VCaP (cell line): ENCODE measurements around the gene SLC26A8.
"Not testable (repeated sequence)": the region's sequence is repeated elsewhere in the genome, so short reads cannot be mapped to it uniquely, and the experiment has no call there.

Experiments
- H3K27ac ChIP-seq: fragments of 450-650 bp; 2 replicates; pipeline ENCODE4 v1.5.1; 2017
- TF ChIP-seq, protein P1 (sequence below): fragments of 450-650 bp; conservative IDR thresholded peaks from 2 replicates; pipeline ENCODE4 v1.5.1; 2017; ENCODE audit warnings: mild to moderate bottlenecking, moderate library complexity

Gene SLC26A8

DNA sequence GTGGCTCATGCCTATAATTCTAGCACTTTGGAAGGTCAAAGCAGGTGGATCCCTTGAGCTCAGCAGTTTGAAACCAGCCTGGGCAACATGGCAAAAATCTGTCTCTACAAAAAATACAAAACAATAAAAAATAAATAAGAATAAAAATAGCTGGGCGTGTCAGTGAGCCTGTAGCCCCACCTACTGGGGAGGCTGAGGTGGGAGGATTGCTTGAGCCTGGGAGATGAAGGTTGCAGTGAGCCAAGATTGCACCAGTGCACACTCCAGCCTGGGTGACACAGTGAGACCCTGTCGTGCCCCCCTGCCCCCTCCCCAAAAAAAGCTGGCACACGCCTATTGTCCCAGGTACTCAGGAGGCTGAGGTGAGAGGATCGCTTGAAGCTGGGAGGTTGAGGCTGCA is 68.5 kb downstream of the SLC26A8 start:
- no peak overlapping the region for H3K27ac ChIP-seq
- TF ChIP-seq, protein P1, sequence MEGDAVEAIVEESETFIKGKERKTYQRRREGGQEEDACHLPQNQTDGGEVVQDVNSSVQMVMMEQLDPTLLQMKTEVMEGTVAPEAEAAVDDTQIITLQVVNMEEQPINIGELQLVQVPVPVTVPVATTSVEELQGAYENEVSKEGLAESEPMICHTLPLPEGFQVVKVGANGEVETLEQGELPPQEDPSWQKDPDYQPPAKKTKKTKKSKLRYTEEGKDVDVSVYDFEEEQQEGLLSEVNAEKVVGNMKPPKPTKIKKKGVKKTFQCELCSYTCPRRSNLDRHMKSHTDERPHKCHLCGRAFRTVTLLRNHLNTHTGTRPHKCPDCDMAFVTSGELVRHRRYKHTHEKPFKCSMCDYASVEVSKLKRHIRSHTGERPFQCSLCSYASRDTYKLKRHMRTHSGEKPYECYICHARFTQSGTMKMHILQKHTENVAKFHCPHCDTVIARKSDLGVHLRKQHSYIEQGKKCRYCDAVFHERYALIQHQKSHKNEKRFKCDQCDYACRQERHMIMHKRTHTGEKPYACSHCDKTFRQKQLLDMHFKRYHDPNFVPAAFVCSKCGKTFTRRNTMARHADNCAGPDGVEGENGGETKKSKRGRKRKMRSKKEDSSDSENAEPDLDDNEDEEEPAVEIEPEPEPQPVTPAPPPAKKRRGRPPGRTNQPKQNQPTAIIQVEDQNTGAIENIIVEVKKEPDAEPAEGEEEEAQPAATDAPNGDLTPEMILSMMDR = peak; percentile 17; the same call in 1 of the 2 replicates

DNA sequence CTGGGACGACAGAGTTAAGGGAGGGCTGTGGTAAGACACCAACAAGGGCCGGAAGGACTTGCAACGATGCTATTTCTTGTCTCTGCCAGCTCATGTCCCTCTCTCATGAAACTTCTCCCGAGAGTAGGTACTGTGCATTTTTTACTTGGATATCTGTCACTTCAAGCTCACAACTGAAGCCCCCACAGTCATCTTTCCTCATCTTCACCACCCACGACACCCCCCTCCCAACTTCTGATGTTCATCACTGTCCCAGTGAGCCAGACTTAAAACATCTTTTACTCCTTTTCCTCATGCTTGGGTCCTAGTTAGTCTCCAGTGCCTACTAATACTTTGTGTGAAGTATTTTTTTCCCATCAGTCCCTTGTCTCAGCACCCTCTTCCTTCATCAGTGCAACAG is 68.9 kb downstream of the SLC26A8 start:
- TF ChIP-seq, protein P1 = no peak
- no peak overlapping the region for H3K27ac ChIP-seq

DNA sequence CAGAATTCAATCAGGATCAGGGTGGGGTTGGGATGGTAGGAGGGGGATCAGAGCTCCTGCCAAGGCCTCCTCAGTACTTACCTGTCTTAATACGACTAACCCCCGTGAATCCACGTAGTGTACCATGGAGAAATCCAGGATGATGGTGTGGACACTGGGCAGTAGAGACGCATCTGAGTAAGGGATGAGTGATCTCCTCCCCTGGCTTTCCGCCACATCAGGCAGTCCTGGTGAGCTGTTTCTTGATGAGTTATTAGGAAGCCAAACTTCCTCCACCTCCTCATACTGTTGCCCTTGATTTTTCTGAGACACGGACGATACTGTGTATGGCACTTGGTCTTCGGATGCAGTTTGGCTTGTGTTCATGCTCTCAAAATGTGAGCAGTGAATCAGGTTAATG is 69.4 kb downstream of the SLC26A8 start:
- no peak overlapping the region for H3K27ac ChIP-seq
- TF ChIP-seq, protein P1 = no peak

DNA sequence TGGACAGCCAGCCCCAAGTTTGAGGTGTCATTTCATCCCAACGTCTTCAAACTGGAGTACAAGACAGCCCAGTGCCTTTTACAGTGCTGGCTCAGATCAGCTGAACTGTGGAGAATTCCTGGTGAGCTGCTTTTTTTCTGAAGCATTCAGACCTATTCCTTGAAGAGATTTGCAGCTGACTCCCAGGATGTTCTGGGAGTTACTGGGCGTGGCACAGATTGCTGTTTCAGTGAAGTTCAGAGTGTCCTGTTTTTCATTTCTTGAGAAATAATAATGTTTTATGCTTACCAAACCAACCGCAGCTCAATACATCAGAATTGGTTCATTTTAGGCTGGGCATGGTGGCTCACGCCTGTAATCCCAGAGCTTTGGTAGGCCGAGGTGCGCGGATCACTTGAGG is 70.1 kb downstream of the SLC26A8 start:
- no peak overlapping the region for H3K27ac ChIP-seq
- TF ChIP-seq, protein P1 = no peak

DNA sequence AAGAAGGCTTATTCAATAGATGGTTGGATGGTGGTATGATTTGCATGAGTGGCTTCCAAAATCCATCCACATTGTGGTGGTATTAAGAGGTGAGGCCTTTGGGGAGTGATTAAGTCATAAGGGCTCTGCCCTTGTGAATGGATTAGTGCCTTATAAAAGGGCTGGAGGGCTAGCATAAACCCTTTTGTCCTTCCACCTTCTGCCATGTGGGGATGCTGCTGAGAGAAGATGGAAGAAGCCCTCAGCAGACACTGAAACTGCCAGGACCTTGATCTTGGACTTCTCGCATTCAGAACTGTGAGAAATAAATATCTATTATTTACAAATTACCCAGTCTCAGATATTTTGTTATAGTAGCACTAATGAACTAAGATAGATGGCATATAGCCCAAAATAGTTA is 75.7 kb downstream of the SLC26A8 start:
- TF ChIP-seq, protein P1 = peak; percentile 49

DNA sequence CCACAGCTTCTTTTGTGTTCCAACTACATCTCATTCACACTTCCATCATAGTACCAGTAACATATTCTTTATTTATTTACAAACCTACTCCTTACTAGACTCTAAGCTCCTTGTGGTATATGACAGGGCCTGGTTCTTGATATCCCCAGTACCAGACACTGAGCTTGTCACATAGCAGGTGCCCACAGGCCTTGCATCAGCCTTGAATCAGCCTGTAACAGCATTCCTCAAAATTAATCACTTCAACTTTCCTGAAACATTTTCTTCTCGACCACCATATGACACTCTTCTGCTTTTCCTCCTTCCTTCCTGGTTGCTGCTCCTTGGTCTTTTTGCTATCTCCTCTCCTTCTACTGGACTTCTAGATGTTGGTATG is 78.8 kb downstream of the SLC26A8 start:
- TF ChIP-seq, protein P1 = no peak
- no peak overlapping the region for H3K27ac ChIP-seq

More for the DNA sequence above, 75.7 kb downstream of the SLC26A8 start:
- no peak overlapping the region for H3K27ac ChIP-seq

DNA sequence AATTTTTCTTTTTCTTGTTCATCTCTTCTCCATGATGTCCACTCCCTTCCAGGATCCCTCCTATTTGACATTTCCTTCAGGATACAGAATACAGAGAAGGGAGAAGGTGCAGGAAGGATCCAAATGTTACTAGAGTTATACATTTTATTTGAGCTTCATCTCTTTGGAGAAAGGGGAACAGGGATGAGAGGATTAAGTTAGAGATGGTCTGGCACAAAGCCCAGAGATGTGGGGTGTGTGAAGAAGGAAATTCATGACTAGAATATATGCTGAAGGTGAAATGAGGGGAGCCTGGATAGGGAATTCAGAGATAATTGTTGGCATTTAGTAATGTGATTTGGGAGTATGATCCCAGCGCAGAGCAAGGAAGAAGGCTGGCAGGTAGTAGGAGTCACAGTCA is 81.1 kb downstream of the SLC26A8 start:
- TF ChIP-seq, protein P1 = no peak
- H3K27ac ChIP-seq = no peak overlapping the region

DNA sequence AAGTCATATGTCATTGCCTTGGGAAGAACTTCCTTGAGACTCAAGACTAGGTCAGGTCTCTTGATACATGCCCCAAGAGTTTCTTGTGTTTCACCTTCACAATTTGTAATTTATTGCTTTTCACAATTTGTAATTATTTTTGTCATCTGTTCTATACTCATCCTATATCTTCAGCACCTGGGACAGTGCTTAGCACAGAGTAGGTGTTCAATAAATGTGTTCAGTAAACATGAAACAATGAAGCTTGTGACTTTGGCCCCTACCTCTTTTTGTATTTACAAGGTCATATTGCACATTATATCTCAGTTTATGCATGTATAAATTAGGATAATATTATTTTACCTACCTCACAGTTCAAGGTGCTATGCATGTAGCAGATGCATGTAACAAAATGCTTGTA is 82.1 kb downstream of the SLC26A8 start:
- TF ChIP-seq, protein P1 = no peak
- H3K27ac ChIP-seq = no peak overlapping the region

DNA sequence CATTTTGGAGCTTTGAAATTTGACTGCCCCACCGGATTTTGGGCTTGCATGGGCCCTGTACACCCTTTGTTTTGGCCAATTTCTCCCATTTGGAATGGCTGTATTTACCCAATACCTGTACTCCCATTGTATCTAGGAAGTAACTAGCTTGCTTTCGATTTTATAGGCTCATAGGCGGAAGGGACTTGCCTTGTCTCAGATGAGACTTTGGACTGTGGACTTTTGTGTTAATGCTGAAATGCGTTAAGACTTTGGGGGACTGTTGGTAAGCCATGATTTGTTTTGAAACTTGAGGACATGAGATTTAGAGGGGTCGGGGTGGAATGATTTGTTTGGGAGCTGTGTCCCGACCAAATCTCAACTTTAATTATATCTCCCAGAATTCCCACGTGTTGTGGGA is 83.3 kb downstream of the SLC26A8 start:
- not testable (repeated sequence) for H3K27ac ChIP-seq

DNA sequence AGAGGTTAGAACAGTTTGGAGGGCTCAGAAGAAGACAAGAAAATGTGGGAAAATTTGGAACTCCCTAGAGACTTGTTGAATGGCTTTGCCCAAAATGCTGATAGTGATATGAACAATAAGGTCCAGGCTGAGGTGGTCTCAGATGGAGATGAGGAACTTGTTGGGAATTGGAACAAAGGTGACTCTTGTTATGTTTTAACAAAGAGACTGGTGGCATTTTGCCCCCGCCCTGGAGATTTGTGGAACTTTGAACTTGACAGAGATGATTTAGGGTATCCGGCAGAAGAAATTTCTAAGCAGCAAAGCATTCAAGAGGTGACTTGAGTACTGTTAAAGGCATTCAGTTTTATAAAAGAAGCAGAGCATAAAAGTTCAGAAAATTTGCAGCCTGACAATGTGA is 84.4 kb downstream of the SLC26A8 start:
- not testable (repeated sequence) for H3K27ac ChIP-seq

DNA sequence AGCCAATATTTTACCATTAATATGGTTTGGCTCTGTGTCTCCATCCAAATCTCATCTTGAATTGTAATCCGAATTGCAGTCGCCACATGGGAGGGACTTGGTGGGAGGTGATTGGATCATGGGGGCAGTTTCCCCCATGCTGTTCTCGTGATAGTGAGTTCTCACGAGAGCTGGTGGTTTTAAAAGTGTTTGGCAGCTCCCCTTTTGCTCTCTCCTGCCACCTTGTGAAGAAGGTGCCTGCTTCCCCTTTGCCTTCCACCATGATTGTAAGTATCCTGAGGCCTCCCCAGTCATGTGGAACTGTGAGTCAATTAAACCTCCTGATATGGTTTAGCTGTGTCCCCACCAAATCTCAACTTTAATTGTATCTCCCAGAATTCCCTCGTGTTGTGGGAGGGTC is 85.2 kb downstream of the SLC26A8 start:
- H3K27ac ChIP-seq = not testable (repeated sequence)
